ENCODE data around the gene TNFAIP2.

Gene TNFAIP2

DNA sequence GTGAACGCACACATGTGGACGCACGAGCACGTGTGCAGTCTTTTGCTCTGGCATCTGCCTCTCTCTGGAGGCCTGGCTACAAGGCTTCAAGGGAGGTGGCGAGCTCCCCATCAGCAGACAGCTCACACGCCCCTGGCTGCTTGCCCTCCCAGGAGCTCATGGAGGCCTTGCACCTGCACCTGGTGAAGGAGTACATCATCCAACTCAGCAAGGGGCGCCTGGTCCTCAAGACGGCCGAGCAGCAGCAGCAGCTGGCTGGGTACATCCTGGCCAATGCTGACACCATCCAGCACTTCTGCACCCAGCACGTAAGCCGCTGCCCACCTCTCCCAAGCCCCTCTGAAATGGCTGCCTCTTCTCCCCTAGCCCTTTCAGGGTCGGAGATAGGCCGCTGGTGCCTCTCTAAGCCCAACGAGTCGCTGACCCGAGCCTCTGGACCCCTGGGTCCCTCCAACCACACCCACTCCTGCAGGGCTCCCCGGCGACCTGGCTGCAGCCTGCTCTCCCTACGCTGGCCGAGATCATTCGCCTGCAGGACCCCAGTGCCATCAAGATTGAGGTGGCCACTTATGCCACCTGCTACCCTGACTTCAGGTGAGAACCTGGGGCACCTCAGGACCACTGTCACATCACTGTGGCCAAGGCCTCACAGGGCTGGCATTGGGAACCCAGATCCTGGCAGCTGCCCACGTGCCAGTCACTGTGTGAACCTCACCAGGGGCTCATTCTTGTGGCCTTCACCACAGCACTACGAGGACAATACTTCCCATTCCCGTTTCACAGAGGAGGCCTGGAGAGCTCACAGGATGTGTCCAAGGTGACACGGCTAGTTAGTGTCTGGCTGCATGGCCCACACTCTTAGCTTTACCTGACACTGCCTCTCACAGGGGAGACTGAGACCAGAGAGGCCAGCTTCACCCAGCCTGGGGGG lies 10.2 kb downstream of the TNFAIP2 start:
- in situ Hi-C loops (cut with HindIII; ENCODE audit: low sequenced_read_pairs): no loop called here

GRCh38 chr14:103134405-103134804 lies 11.1 kb downstream of the TNFAIP2 start:
- in situ Hi-C loops (cut with HindIII; ENCODE audit: low sequenced_read_pairs): no loop called here

DNA sequence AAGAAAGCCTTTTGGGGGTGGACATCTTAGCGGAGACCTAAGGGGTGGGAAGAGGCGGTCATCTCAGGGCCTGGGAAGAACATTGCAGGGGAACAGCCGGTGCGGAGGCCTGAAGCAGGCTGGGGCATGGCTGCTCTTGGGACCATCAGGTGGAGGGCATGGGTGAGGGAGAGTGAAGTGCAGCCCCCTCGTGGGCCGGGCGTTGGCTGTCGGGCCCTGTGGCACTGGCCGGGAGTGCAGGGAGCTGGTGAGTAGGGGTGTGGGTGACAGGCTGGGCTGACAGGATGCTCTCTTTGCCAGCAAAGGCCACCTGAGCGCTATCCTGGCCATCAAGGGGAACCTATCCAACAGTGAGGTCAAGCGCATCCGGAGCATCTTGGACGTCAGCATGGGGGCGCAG lies 11.7 kb downstream of the TNFAIP2 start:
- in situ Hi-C loops (cut with HindIII; ENCODE audit: low sequenced_read_pairs): no loop called here

GRCh38 chr14:103135333-103136260 lies 12.3 kb downstream of the TNFAIP2 start:
- in situ Hi-C loops (cut with HindIII; ENCODE audit: low sequenced_read_pairs): no loop called here

DNA sequence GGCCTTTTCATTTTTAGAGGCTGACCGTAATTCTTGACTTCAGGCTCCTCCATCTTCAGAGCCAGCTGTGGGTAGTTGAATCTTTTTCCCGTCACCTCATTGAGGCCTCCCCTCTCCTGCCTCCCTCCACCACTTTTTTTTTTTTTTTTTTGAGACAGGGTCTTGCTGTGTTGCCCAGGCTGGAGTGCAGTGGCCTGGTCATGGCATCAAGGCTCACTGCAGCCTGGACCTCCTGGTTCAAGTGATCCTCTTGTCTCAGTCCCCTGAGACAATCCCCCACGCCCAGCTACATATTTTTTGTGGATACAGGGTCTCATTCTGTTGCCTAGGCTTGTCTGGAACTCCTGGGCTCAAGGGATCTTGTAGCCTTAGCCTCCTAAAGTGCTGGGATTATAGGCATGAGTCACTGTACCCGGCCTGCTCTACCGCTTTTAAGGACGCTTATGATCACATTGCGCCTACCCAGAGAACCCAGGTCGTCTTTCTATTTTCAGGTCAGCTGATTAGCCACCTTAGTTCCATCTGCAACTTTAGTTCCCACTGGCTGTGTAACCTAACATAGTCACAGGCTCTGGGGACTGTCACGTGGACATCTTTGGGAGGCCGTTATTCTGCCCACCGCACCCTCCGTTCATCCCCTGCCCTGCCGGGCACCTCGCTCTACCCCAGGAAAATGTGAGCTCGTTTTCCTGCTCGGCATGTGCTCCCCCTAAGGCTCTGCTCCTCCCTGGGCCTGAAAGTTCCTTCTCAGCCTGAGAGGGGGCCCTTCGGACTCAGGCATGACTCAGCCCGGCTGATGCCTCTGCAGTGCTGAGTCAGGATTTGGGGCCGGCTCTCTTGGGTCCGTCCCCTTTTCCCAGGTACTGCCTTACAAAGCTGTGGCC lies 13.4 kb downstream of the TNFAIP2 start:
- in situ Hi-C loops (cut with HindIII; ENCODE audit: low sequenced_read_pairs): no loop called here

- in situ Hi-C loops (cut with HindIII; ENCODE audit: low sequenced_read_pairs): no loop called here
These were observed 14.5 kb downstream of the TNFAIP2 start for GRCh38 chr14:103137689-103138300.

DNA sequence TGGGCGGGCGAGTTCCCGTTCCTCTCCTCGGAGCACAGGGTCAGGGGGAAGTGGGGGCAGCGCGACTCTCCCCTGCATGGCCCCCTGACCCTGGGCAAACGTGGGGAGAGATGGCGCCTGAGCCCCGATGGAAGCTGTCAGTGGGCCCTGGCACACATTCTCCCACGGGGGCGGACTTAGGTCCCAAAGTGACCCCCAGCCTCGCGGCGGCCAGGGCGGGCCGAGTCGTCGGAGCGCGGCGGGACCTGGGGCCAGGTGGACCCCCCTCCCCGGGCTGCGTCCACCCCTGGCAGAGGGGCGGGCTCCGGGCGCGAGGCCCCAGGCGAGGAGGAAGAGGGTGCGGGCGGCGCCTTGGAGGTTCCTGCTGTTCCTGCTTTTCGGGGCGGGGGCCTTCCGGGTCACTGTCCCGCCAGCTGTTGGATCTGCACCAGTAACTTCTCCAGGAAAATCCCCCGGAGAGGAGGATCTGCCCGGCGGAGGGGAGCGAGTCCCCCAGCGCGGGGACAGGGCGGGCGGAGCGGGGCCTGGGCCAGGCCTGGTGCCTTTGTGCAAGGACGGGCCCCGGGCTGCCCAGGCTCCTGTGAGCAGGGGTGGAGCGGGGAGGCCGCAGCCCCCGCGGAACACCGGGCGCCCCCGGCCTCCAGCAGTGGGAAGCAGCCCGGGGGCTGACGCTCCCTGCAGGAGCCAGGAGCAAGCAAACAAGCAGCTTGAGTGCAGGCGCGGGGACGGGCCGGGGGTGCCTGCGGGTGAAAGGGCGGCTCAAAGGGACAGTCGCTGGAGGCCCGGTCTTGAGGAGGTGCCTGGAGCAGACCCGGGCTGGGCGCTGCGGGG lies 15.3 kb downstream of the TNFAIP2 start:
- in situ Hi-C loops (cut with HindIII; ENCODE audit: low sequenced_read_pairs): no loop called here

DNA sequence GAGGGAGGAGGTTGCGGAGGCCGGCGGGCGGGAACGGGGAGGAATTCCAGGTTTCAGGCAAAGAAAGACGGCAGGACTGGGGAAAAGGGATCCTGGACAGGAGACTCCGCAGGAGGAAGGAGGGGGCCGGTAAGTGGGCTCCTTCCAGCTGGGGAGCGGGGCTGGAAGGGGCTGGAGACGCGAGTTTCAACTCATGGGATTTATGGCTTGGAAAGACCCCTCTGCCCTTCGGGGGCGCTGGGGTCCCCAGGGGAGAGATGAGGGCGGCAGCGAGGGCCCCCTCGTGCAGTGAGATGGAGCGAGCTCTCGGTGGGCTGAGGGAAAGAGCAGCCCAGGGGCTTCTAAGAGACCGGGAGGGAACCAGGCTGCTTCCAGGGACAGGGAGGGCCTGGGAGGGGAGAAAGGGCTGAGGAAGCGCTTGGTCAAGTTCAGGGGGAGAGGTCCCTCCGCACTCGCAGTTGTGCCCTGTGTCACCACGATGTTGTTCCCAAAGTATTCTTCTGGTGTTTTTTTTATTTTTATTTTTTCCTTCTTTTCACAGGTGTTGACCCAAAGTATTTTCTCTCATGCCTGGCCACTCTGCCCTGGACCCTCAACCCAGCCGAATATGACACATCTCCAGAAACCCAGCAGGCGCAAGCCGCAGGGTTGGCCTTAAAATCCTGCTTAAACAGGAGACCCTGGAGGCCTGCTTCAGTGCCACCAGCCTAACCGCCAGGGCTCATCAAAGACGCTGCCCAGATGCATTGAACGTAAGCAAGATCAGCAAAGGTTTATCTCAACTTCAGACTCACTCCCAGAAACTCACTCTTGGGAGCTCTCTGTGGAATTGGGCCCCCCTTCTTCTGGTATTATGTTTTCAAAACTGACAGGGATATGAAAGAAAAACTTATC lies 16.1 kb downstream of the TNFAIP2 start:
- in situ Hi-C loops (cut with HindIII; ENCODE audit: low sequenced_read_pairs): no loop called here

- in situ Hi-C loops (cut with HindIII; ENCODE audit: low sequenced_read_pairs): no loop called here
These were observed 17.3 kb downstream of the TNFAIP2 start for GRCh38 chr14:103140316-103141109.

DNA sequence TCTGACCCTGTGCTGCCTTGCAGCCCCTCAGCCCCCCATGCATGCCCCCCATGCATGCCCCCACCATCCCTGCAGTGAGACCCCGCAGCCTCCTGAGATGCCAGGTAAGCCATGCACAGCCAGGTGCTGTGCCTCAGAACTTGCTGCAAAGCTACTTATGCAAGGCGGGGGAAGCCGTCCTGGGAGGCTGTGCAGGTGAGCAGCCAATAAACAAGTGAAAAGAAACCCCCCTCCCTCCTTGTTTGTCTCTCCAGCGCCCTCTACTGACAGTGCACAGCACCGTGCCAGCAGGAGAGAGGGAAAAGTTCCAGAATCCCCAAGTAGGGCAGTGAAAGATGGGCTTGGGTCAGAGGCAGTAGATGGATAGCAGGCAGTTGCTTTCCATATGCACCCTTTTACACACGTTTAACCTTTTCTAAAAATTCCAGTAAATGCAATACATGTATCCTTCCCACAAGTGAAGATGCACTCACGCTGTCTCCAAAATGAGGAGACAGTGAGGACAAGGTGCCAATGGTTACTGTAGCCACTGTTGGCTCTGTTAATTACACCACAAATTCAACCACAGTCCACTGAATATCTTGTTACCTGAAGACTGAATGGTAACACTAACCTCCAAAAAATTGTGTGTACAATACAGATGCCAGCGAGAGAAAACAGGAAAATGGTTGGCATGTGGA lies 18.0 kb downstream of the TNFAIP2 start:
- in situ Hi-C loops (cut with HindIII; ENCODE audit: low sequenced_read_pairs): no loop called here

DNA sequence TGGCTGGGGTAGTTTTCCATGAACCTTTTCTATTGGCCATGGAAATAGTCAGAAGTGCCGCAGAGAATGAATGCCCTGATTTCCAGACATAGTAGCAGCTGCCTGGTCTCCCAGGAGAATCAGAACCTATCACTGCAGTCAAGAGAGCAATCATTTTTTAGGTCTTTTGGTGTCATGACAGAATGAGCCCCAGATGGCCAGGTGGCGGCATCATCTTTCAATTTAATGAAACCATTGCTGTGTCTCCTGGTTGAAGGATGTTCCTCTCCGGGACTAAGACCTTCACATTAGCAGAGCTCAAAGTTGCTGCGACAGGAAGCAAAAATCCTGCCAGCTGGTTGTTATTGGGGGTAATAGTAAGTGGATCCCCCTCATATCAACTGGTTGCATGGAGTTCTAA lies 18.8 kb downstream of the TNFAIP2 start:
- in situ Hi-C loops (cut with HindIII; ENCODE audit: low sequenced_read_pairs): no loop called here

DNA sequence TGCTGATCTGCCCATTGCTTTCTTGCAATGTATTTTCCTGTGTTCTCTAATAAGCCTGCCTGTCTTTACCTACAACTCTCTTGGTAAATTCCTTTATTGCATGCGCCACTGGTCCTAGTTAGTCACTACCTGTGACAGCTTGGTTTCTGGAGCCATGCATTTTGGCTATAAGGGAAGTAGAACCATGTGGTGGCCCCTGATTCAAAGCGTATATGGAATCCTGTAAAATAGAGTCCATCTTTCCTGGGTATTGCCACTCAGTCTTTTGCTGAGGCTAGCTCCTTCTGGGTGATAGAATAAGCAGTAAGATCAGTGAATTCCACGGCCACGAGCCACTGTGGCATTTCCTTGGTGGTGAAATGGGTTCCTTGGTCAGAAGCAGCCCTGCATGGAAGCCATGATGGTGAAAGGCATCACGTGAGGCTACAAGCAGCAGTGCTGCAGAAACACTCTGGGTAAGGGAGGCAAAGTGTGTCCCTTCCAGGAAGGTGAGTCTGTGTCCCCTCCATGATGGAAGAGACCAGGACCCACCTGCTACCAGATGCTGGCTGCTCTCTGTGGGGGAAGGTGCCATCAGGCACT lies 19.6 kb downstream of the TNFAIP2 start:
- in situ Hi-C loops (cut with HindIII; ENCODE audit: low sequenced_read_pairs): no loop called here

DNA sequence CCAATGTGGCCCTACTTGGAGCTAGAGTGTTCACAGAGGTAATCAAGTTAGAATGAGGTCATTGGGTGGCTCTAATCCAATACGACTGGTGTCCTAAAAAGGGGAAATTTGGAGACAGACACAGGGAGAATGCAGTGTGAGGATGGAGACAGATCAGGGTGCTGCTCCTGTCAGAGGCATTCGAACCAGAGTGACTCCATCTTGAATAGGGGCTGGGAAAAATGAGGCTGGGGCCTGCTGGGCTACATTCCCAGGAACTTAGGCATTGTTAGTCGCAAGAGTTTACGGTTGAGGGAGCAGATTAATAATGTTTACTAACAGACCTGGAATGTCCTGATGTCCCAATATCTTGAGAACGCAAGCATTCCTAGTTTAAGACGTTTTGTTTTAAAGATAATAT lies 20.2 kb downstream of the TNFAIP2 start:
- in situ Hi-C loops (cut with HindIII; ENCODE audit: low sequenced_read_pairs): no loop called here

DNA sequence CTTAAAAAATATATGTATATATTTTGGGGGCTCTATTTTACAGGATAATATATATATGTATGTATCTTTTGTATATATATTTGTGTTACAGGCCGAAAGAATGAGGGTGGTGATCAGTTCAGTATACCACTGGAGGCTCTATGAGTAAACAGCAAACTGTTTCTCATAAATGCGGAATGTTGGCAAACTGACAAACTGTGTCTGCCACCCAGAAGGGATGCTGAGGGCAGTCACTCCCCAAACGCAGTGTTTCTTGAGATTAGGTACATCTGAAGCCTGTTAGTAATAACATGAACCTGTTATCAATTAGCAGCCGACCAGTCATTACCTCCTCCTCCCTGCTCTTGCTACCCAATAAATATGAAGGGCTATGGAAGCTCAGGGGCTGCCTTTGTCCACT lies 20.8 kb downstream of the TNFAIP2 start:
- in situ Hi-C loops (cut with HindIII; ENCODE audit: low sequenced_read_pairs): no loop called here

- in situ Hi-C loops (cut with HindIII; ENCODE audit: low sequenced_read_pairs): no loop called here
These were observed 23.0 kb downstream of the TNFAIP2 start for GRCh38 chr14:103146141-103146709.
